AG04449 (cell line): ENCODE data around the gene TNFRSF1A.
"Not testable (repeated sequence)": the region's sequence is repeated elsewhere in the genome, so short reads cannot be mapped to it uniquely, and the experiment has no call there.

ENCODE experiments used
- CTCF ChIA-PET: fragments of 350-600 bp; formaldehyde crosslinking; extraction: SDS; loops from one replicate; lab custom pipeline; 2021; ENCODE audit warnings: antibody characterized with exemption; lab: Yijun Ruan, JAX
- POLR2A ChIA-PET: fragments of 400-600, 350-600 bp; formaldehyde crosslinking; extraction: SDS; loops from one replicate; lab custom pipeline; 2020; ENCODE audit warnings: antibody characterized with exemption, inconsistent platforms; lab: Yijun Ruan, JAX
- DNase-seq: peaks from one replicate; pipeline ENCODE4 v3.0.0-alpha.2; 2010; ENCODE audit warnings: low read depth, low spot score
- H3K4me3 ChIP-seq: 2 replicates; pipeline ENCODE4 v1.5.1; 2011; ENCODE audit warnings: low read depth, mild to moderate bottlenecking, control low read depth, low read length
- CTCF ChIP-seq: IDR thresholded peaks from one replicate; pipeline ENCODE4 v1.5.1; 2011; ENCODE audit warnings: mild to moderate bottlenecking, moderate library complexity, low read length, control low read depth, inconsistent platforms; ENCODE audit not compliant: insufficient read depth; ENCODE audit errors: missing control alignments

The TNFRSF1A gene

DNA sequence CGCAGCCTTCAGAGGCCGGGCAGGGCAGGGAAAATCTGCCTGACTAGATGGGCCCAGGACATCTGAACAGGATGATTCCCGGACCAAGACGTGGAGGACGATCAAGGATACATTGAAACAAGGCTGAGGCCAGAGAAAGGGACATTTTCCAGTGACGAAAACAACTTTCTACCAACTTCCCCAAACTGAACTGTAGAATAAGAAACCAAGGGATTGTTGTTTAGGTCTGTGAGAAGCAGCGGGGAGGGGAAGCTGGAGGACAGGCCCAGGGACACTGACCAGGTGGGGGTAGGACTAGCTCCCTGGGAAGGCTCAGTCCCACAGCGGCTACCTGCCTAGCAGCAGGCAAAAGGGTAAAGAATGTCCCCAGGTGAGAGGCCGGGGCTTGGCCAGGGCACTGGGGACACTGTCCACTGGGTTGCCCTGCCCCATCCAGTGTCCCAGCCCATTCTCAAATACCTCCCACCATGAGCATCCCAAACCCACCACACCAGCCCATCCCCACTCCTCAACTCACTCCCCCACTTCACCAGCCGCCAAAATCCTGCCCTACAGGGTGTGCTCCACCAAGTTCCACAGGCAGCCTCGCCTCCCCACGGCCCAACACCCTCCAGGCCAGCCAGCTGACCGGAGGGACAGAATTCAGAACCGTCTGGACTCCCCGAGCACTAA is 995 bp downstream of the TNFRSF1A start:
- no peak for DNase-seq
- no peak for TF ChIP-seq CTCF
- POLR2A ChIA-PET = interaction anchor here (1.3 to 2.4 kb wide), 5 partner anchors 8 to 129 kb away, joined by 4 to 8 read pairs (median 5); partner anchors contain the start of genes LTBR and VAMP1
- CTCF ChIA-PET = interaction anchor here (1.3 kb wide), 1 partner anchor 13 kb away, joined by 3 read pairs; no protein-coding TSS in a partner anchor
- H3K4me3 ChIP-seq = peak overlapping the region; percentile 100

GRCh38 chr12:6340032-6340638 is 1.7 kb downstream of the TNFRSF1A start:
- CTCF ChIA-PET = no interaction called here
- no peak for DNase-seq

GRCh38 chr12:6338955-6339354 is 2.9 kb downstream of the TNFRSF1A start:
- ChIA-PET POLR2A (interaction anchor here (0.8 to 2.4 kb wide), 4 partner anchors 19 to 195 kb away, joined by 3 to 8 read pairs (median 4); partner anchors contain the start of genes GAPDH and LTBR), CTCF (interaction anchor here (1.5 kb wide), 1 partner anchor 127 kb away, joined by 6 read pairs; no protein-coding TSS in a partner anchor)
- H3K4me3 ChIP-seq = peak overlapping the region; percentile 100
- TF ChIP-seq CTCF = no peak
- DNase-seq = no peak

More at GRCh38 chr12:6340032-6340638, 1.7 kb downstream of the TNFRSF1A start:
- TF ChIP-seq CTCF = no peak
- POLR2A ChIA-PET = interaction anchor here (1.0 to 2.4 kb wide), 6 partner anchors 13 to 130 kb away, joined by 3 to 8 read pairs (median 4); partner anchors contain the start of genes LTBR and VAMP1
- H3K4me3 ChIP-seq = peak overlapping the region; percentile 100

- DNase-seq = not testable (repeated sequence)
- CTCF ChIA-PET = interaction anchor here (1.5 kb wide), 1 partner anchor 127 kb away, joined by 6 read pairs; no protein-coding TSS in a partner anchor
- POLR2A ChIA-PET = interaction anchor here (0.8 to 0.9 kb wide), 2 partner anchors 29 to 196 kb away, joined by 4 read pairs; partner anchors contain the start of gene GAPDH
- peak overlapping the region; percentile 100 for H3K4me3 ChIP-seq
These were observed 3.3 kb downstream of the TNFRSF1A start for GRCh38 chr12:6338536-6338935.

GRCh38 chr12:6337958-6338433 is 3.9 kb downstream of the TNFRSF1A start:
- CTCF ChIA-PET = interaction anchor here (3.5 kb wide), 1 partner anchor 12 kb away, joined by 17 read pairs; no protein-coding TSS in a partner anchor
- POLR2A ChIA-PET = no interaction called here
- H3K4me3 ChIP-seq = peak overlapping the region; percentile 100

More at GRCh38 chr12:6337958-6338433, 3.9 kb downstream of the TNFRSF1A start:
- DNase-seq = no peak
- no peak for TF ChIP-seq CTCF
